ENCODE results near the gene TSTD1. TPM values are rescaled to one million over a fixed set of nuclear protein-coding genes. Genes with fewer than 3 reads are reported as not detected.
"Not testable (repeated sequence)": the region's sequence is repeated elsewhere in the genome, so short reads cannot be mapped to it uniquely, and the experiment has no call there.

Gene TSTD1
- total RNA-seq, 4 donors from 2014 or later = 8.6 to 52.6 (median 16.8) TPM

- Histone ChIP-seq H3K4me1 (peaks cover 0 to 12% of the 10 kb centered on the region in 2 donors), H3K36me3 (no peaks in the 10 kb centered on the region), H3K27me3 (peaks cover 0 to 33% (median 8%) of the 10 kb centered on the region in 3 donors), H3K9me3 (no peaks in the 10 kb centered on the region), H3K27ac (no peak overlapping the region), H3K4me3 (peak overlapping the region in 1 of 4 donors; percentile 70)
- ATAC-seq = no peak
- no peak for TF ChIP-seq CTCF (IDR thresholded peaks at IDR 0.05 in 4 of 5, conservative IDR thresholded peaks at IDR 0.05 in 1 of 5)
- TF ChIP-seq POLR2A (IDR thresholded peaks at IDR 0.05) = no peak
- DNase-seq = no peak
- in situ Hi-C loops (cut with MboI; ENCODE audit: low sequenced_read_pairs in 4 of 4) (no loop called here), intact Hi-C loops (cut with DNase I; ENCODE audit: low total_unique reads) (no loop called here)
Measured at GRCh38 chr1:161021970-161022353, 16.8 kb downstream of the TSTD1 start.

GRCh38 chr1:161021165-161021969 is 17.4 kb downstream of the TSTD1 start:
- peak in 1 of 2 donors; percentile 11 for TF ChIP-seq POLR2A (IDR thresholded peaks at IDR 0.05)
- no peak for TF ChIP-seq CTCF (IDR thresholded peaks at IDR 0.05 in 4 of 5, conservative IDR thresholded peaks at IDR 0.05 in 1 of 5)
- in situ Hi-C loops (cut with MboI; ENCODE audit: low sequenced_read_pairs in 4 of 4) = no loop called here
- H3K9me3 ChIP-seq = no peaks in the 10 kb centered on the region
- ATAC-seq (peak; percentile 83 to 94), DNase-seq (peak; percentile 53 to 82)
- peaks cover 0 to 33% (median 8%) of the 10 kb centered on the region in 3 donors for H3K27me3 ChIP-seq
- intact Hi-C loops (cut with DNase I; ENCODE audit: low total_unique reads) = no loop called here
- peak overlapping the region; percentile 67 to 79 (median 78) for H3K27ac ChIP-seq
- peaks cover 0 to 12% of the 10 kb centered on the region in 2 donors for H3K4me1 ChIP-seq
- peak overlapping the region; percentile 50 to 70 (median 64) for H3K4me3 ChIP-seq
- H3K36me3 ChIP-seq = no peaks in the 10 kb centered on the region

- peak; percentile 46 to 51 for ATAC-seq
- in situ Hi-C loops (cut with MboI; ENCODE audit: low sequenced_read_pairs in 4 of 4) (no loop called here), intact Hi-C loops (cut with DNase I; ENCODE audit: low total_unique reads) (no loop called here)
- Histone ChIP-seq H3K27ac (peak within 1 kb of the TSS; percentile 67 to 79 (median 78)), H3K4me1 (peaks cover 0 to 12% of the 10 kb centered on the region in 2 donors), H3K4me3 (peak within 1 kb of the TSS; percentile 50 to 70 (median 64)), H3K36me3 (no peaks in the 10 kb centered on the region), H3K27me3 (peaks cover 0 to 33% (median 8%) of the 10 kb centered on the region in 3 donors), H3K9me3 (no peaks in the 10 kb centered on the region)
- peak in 1 of 2 donors; percentile 46 for TF ChIP-seq POLR2A (IDR thresholded peaks at IDR 0.05)
- peak in 4 of 5 experiments; percentile 8 to 28 (median 12) for TF ChIP-seq CTCF (IDR thresholded peaks at IDR 0.05 in 4 of 5, conservative IDR thresholded peaks at IDR 0.05 in 1 of 5)
- peak in 1 of 2 donors; percentile 34 for DNase-seq
Measured at GRCh38 chr1:161020509-161021164, 18.1 kb downstream of the TSTD1 start, which contains the start of gene F11R. TSS of gene F11R (minus strand) at chr1:161021152. CDS start at chr1:161021073, 79 bp downstream.

GRCh38 chr1:161019751-161020495 is 18.8 kb downstream of the TSTD1 start:
- ATAC-seq (peak in 1 of 2 donors; percentile 43), DNase-seq (no peak)
- TF ChIP-seq CTCF (IDR thresholded peaks at IDR 0.05 in 4 of 5, conservative IDR thresholded peaks at IDR 0.05 in 1 of 5) (no peak), POLR2A (IDR thresholded peaks at IDR 0.05) (no peak)
- peak overlapping the region; percentile 67 to 79 (median 78) for H3K27ac ChIP-seq
- in situ Hi-C loops (cut with MboI; ENCODE audit: low sequenced_read_pairs in 4 of 4) (no loop called here), intact Hi-C loops (cut with DNase I; ENCODE audit: low total_unique reads) (no loop called here)
- H3K27me3 ChIP-seq = peaks cover 0 to 33% (median 8%) of the 10 kb centered on the region in 3 donors
- peak overlapping the region; percentile 50 to 70 (median 64) for H3K4me3 ChIP-seq
- H3K9me3 ChIP-seq = no peaks in the 10 kb centered on the region
- H3K36me3 ChIP-seq = no peaks in the 10 kb centered on the region
- peaks cover 0 to 12% of the 10 kb centered on the region in 2 donors for H3K4me1 ChIP-seq

- Histone ChIP-seq H3K4me3 (peak overlapping the region in 1 of 4 donors; percentile 50), H3K27ac (peak overlapping the region in 3 of 4 donors; percentile 77 to 79 (median 78)), H3K4me1 (peaks cover 0 to 12% of the 10 kb centered on the region in 2 donors), H3K27me3 (peaks cover 0 to 33% (median 8%) of the 10 kb centered on the region in 3 donors)
- in situ Hi-C loops (cut with MboI; ENCODE audit: low sequenced_read_pairs in 4 of 4); H3K9me3 ChIP-seq; ATAC-seq; DNase-seq; intact Hi-C loops (cut with DNase I; ENCODE audit: low total_unique reads); H3K36me3 ChIP-seq: not testable (repeated sequence)
Measured at GRCh38 chr1:161019111-161019660, 19.6 kb downstream of the TSTD1 start.

Data from gastrocnemius medialis (tissue), 4 donors.